Medulla oblongata (tissue), 1 donor: ENCODE measurements around the gene CPM.
"Not testable (repeated sequence)": the region's sequence is repeated elsewhere in the genome, so short reads cannot be mapped to it uniquely, and the experiment has no call there.

Experiments
- DNase-seq: peaks from one replicate; pipeline ENCODE4 v3.0.0-alpha.2; 2015; ENCODE audit errors: extremely low spot score

The CPM gene

DNA sequence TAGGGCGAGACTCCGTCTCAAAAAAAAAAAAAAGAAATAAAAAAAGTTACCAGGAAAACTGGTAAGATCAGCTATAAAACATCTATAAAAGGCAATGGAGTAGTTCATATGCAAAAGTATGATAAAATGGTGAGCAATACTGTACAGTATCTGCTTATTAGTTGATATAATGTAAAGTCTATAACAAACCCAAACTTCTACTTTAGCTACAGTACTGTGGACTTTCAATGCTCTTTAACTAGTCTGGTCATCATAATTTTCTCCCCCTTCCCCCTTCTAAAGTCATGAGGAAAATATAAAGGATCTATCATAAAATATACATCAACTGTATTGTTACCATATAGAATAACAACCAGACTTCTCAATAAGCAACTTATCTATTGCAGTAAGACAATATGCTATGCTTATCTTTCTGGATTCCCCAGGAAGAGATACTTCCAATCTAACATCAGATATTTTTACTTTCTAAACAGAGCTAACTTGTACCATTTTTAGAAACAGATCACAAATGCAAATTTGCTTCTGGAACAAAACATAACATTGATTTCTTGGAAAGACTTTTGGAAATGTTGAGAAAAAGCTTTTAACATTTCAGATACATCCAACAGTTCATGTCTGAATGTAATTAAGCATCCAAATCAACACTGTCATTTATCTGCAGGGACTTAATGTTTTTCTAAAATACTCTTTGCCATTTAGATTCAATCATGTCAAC lies 81.2 kb downstream of the CPM start:
- DNase-seq: no peak

DNA sequence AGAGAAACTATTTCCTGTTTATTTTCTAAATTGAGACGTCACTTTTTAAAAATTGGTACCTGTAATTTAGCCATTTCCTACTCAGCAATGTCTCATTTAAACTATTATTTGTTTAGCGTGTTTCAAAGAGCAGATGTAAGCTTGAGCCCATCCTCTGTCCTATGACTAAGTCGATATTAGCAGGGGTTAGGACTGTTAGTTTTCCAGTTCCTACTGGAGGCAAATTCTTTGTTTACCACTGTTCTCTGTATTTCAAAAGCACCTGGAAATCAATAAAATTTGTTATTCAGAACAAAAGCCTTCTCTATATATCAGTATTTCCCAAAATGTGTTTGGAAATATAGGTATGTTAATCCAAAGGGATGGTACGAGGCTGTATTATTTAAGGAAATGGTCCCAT lies 82.6 kb downstream of the CPM start:
- no peak for DNase-seq

DNA sequence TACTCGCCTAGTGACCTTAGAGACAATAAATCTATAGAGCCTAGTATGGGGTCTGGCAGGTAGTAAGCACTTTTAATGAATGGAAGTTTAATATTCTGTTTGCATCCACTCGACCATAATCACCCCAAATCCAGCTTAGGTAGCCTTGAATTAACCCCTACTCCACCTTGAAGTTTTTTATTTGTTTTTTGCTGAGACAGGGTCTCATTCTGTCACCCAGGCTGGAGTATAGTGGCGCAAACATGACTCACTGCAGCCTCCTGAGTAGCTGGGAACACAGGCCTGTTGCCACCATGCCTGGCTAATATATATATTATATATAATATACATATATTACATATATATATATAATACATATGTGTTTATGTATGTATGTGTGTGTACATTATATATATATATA lies 86.2 kb downstream of the CPM start:
- DNase-seq: no peak

DNA sequence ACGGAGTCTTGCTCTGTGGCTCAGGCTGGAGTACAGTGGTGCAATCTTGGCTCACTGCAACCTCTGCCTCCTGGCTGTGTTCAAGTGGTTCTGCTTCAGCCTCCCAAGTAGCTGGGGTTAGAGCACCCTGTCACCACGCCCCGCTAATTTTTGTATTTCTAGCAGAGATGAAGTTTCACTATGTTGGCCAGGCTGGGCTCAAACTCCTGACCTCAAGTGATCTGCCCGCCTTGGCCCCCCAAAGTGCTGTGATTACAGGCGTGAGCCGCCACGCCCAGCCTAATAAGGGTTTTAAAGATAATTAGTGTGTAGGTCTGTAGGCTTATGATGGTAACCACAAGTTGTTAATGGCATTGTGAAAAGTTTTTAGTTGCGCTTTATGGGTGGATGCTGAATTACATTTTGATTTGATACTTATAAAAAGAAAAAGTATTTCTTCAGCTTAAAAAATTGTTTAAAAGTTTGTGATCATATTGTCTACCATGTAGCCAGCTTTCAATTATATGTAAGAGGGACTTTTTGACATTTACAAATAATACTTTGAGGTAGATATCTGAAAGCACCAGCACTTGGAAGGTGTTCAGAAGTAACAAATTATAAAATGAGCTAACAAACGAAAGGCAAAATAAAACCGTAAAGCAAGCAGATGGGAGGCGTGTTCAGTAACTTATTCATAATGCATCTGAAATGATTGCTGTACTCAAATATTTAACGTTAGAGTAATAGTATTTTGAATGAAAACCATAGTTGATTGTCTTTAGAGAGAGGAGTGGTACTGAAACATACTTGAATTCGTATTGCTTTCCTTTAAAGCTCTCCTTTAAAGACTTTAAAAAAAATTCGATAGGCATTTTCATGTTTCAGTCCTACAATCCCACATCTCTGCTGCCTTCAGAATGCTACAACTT lies 87.9 kb downstream of the CPM start:
- DNase-seq: no peak

DNA sequence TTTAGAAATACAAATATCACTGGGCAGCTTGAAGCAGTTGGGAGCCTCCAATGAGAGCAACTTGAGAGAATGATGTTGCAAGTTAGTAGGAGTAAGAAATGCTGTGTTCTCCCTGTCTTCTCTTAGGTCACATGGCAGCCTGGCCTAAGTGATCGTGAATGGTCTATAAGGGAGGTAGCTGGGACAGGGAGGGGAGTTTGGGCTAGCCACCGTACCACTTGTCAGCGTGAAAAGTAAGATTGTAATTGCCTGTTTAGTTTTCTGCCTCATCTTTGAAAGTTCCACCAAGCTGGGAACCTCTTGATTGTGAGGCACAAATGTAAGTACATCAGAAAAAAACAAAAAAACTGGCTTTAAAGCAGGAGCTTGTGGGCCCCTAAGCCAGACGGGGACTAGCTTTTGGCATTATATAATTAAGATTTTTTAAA lies 88.6 kb downstream of the CPM start:
- DNase-seq: no peak

DNA sequence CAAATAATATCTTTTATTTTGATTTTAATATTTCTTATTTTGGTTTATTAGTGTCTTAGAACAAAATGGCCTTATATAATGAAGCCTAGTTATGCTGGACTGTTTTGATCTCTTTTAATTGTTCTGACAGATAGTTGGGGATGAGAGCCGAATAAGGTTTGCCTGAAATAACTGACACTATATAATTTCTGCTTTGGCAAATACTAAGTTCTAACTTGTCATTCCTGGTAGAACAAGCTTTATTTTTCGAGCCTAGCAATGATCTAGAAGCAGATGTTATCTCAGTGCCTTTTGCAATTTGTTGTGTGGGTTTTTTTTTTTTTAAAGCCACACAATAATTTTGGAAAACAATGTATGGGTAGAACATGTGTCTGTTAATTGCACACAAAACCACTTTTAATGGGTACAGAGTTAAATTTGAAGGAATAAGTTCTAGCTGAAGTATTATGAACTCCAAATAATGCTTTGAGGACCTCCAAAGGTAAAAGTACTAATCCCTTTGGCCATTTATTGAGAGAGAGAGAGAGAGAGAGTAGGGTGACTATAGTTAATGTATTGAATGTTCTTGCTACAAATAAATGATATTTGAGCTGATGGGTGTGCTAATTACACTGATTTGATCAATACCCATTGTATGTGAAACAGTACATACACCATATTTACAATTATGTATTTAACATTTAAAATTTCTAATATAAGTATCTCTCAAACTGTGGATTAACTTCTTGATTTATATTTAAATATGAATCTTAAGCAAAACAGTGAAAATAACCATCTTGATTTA lies 90.0 kb downstream of the CPM start:
- no peak for DNase-seq

DNA sequence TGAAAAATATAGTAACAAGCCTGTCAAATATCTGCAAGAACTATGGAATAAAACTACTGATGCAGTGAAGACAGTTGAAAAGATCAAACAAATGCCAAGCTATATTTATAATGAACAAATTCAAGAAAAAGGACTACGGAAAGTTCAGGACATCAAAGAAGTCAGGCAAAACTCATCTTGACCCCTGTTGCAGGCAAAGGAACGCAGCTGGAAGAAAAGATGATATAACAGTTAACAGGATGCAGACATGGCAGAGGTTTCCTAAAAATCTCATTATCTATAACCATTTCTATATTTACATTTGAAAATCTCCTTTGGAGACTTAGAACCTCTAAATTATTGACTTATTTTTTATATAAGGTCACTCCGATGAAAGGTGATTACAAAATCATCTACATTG lies 90.8 kb downstream of the CPM start:
- no peak for DNase-seq

DNA sequence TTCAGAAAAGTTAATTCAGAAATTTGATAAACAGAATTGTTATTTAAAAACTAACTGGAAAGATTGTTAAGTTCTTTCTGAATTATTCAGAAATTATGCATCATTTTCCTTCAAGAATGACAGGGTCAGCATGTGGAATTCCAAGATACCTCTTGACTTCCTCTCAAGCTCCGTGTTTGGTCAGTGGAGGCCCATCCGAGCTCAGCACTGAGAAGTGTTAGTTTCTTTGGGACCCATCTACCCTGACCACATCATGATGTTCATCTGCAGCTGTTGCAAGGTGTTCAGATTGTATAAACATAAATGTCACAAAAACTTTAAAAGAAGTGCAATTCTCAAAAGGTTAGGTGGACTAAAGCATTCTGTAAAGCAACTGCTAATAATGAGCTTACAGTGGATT lies 91.3 kb downstream of the CPM start:
- no peak for DNase-seq

DNA sequence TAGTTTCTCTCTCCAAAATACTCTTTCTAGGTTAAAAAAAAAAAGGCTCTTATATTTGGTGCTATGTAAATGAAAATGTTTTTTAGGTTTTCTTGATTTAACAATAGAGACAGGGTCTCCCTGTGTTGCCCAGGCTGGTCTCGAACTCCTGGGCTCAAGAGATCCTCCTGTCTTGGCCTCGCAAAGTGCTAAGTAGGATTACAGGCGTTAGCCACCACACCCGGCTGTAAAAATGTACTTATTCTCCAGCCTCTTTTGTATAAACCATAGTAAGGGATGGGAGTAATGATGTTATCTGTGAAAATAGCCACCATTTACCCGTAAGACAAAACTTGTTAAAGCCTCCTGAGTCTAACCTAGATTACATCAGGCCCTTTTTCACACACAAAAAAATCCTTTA lies 91.8 kb downstream of the CPM start:
- not testable (repeated sequence) for DNase-seq

DNA sequence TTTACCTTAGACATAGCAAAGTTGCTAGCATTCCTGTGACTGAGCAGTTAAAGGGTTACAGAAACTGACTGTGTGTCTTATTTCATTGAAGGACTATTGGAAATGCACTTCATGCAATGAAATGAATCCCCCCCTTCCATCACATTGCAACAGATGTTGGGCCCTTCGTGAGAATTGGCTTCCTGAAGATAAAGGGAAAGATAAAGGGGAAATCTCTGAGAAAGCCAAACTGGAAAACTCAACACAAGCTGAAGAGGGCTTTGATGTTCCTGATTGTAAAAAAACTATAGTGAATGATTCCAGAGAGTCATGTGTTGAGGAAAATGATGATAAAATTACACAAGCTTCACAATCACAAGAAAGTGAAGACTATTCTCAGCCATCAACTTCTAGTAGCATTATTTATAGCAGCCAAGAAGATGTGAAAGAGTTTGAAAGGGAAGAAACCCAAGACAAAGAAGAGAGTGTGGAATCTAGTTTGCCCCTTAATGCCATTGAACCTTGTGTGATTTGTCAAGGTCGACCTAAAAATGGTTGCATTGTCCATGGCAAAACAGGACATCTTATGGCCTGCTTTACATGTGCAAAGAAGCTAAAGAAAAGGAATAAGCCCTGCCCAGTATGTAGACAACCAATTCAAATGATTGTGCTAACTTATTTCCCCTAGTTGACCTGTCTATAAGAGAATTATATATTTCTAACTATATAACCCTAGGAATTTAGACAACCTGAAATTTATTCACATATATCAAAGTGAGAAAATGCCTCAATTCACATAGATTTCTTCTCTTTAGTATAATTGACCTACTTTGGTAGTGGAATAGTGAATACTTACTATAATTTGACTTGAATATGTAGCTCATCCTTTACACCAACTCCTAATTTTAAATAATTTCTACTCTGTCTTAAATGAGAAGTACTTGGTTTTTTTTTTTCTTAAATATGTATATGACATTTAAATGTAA lies 93.5 kb downstream of the CPM start:
- DNase-seq: no peak

DNA sequence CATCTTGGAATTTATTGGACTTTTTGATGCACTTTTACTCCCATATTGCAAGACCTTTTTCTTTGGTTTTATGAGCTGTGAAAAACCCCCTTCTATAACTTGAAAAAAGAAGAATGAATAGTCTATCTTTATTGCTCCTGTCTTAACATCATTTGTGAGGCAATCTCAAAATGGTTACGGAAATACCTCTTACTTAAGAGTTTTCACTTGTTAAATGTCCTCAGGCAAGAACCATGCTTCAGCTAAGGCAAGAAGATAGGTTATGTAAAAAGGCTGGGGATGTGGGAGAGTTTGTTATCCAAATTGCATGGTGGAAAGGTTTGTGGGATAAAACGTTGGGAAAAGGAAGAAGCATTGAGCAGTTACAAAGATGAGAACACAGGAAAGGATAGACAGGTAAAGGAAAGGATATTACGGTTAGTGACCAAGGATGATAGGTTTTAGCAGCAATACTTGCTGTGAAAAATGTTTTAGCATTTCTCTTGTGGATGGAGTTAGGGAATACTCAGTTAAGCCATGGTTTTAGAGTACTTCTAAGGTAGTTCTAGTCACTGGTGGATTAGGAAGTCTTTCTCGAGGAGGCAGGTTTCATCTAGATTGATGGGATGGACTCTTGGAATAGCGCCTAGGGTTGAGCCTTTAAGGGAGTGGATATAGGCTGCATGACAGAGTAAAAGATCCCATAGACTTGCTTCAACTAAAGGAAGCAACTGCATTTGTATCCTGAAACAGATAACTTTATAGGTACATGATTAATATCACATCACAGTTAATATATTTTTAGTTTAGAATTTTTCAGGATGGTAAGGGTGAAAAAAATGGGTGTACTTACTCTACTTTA lies 94.7 kb downstream of the CPM start:
- no peak for DNase-seq

DNA sequence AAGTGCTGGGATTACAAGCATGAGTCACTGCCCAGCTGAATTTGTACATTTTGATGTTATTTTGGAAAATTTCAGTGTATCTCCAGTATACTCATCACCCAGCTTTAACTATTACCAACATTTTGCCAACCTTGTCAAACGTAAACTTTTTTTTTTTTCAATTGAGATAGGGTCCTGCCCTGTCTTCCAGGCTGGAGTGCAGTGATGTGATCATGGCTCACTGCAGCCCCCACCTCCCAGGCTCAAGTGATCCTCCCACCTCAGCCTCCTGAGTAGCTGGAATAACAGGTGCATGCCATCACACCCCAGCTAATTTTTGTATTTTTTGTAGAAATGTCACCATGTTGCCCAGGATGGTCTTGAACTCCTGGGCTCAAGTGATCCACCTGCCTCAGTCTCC lies 95.8 kb downstream of the CPM start:
- no peak for DNase-seq

DNA sequence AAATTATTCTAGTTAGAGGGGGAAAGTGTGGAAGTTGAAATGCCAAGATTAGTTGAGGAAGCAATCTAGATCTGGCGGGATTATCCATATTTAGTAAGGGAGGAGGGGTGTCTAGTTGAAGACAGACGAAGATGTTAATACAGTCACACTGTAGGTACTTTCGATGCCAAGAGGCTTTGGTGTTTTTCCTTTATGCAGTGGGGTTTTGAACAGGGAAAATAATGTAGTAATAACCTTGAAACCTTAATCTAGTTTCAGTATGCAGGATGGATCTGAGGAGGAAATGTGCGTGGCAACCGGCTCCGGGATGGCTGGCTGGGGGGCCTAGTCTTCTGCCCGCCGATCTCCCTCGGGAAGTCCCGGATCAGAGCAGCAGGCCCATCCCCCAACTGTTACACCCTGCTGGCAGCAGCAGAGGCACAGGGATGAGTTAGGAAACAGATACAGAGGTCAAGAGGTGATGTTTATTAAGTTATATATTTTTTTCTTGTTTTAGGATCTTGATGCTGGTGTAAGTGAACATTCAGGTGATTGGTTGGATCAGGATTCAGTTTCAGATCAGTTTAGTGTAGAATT lies 97.5 kb downstream of the CPM start:
- no peak for DNase-seq

DNA sequence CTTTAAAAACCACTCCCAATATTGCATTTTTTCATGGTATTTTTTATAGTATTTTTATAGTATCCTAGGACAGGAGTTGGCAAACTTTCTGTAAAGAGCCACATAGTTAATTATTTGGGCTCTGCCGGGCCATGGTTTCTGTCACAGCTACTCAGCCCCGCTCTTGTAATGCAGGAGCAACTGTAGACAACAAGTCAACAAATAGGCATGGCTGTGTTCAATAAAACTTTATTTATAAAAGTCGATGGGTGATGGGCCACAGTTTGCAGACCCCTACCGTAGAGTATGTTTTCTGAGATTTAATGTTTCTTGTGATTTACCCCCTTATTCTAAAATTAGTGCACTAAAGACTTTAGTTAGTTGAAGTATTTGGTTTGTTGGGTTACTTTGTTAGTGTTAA lies 99.5 kb downstream of the CPM start:
- no peak for DNase-seq

DNA sequence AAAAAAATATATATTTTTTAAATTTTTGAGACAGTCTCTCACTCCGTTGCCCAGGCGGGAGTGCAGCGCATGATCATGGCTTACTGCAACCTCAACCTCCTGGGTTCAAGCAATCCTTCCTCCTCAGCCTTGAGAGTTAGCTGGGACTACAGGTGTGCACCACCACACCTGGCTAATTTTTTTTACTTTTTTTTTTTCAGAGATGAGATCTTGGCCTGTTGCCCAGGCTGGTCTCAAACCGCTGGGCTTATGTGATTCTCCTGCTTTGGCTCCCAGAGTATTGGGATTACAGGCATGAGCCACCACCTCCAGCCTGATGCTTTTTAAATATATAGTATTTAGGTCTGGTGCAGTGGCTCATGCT lies 100.5 kb downstream of the CPM start:
- DNase-seq: no peak

DNA sequence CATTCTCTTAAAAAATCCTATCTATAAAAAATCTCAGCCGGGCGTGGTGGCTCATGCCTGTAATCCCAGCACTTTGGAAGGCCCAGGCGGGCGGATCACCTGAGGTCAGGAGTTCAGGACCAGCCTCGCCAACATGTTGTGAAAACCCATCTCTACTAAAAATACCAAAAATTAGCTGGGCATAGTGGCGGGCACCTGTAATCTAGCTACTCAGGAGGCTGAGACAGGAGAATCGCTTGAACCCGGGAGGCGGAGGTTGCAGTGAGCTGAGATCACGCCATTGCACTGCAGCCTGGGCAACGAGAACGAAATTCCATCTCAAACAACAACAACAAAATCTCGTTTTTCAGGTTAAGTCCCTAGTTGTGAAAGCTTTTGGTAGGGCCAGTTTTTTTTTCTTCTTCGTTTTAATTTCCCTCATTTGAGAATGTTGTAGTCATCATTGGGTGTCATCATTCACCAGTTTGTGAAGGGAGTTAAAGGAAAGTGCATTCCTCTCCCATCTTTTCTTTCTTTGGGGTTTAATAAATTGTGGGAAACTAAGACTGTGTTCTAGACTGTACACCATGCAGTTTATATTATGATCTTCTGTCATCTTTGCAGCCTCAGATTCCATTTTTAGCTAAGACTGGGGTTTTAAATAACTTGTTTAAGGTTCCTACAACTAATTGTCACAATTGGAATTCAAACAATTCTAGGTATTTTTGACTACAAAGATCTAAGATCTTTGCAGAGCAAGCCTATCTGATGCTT lies 101.0 kb downstream of the CPM start:
- DNase-seq: no peak

DNA sequence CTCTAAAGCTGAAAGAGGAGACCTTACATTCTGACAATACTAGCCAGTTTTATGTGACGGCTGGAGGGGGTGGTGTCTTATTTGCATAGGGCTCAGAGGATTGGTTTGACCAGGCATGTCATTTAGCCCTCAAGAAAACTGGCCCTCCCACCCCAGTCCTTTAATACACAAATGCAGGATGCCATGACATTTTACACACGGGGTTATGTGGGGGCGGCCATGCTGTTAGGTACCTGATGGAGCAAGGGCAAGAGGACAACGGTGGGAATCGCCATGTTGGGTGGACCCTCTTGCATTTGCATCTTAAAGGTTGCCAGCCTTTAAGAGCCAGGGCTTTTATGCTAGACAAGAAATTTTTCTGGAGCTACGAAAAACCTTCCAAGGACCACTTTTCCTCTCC lies 101.7 kb downstream of the CPM start:
- no peak for DNase-seq

DNA sequence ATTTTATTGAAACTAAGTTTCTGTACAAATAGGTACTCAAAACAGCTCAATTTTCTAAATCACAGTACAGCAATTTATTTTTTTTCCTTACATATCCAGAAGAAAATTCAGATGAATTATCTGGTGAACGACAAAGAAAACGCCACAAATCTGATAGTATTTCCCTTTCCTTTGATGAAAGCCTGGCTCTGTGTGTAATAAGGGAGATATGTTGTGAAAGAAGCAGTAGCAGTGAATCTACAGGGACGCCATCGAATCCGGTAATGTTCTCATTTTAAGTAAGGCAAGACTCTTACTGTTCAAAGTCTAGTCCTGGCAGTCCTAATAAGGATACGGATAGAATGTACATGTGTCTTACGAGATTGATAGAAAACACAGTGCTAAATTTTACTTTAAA lies 104.3 kb downstream of the CPM start:
- no peak for DNase-seq
